B cell (primary cell): ENCODE results near the gene GORASP1. TPM values are rescaled to one million over a fixed set of nuclear protein-coding genes. Genes with fewer than 3 reads are reported as not detected.

Experiments used
- ATAC-seq: fragments of 200-7000 bp; cut with Tn5 transposase; one replicate; pipeline ENCODE4 v1.10.0; 2021; ENCODE audit warnings: low read depth, mild to moderate bottlenecking, moderate number of reproducible peaks, moderate library complexity
- CTCF ChIA-PET: fragments of 350-600 bp; sonication (Branson Sonifier 250); formaldehyde crosslinking; loops from one replicate; lab custom pipeline; 2021; ENCODE audit warnings: antibody characterized with exemption, inconsistent platforms; lab: Charles Lee
- POLR2A ChIA-PET: fragments of 350-600 bp; sonication (Branson Sonifier 250); formaldehyde crosslinking; loops from one replicate; lab custom pipeline; 2021; ENCODE audit warnings: antibody characterized with exemption; lab: Charles Lee
- DNase-seq: peaks from one replicate; pipeline ENCODE4 v3.0.0; 2013
- H2AFZ ChIP-seq: 2 replicates; pipeline ENCODE4 v1.6.1; 2012; ENCODE audit warnings: mild to moderate bottlenecking, low read depth, low read length; ENCODE audit not compliant: insufficient read depth, poor library complexity, severe bottlenecking
- H3K27ac ChIP-seq, 2 donors: 1 replicate in 1 of 2; 2 replicates in 1 of 2; pipeline ENCODE4 v1.5.1; 2012 to 2013; ENCODE audit warnings: low read length in 2 of 2, mild to moderate bottlenecking in 2 of 2, moderate library complexity in 1 of 2
- H3K27me3 ChIP-seq, 4 experiments: fragments of 200-600 bp in 1 of 4; sonication (generic) in 1 of 4; replicated peaks in 1 of 4; 1 replicate in 2 of 4; 2 replicates in 2 of 4; pipeline versions ENCODE4 v1.6.1 to v1.7.0; 2013 to 2016; ENCODE audit warnings: low read length in 3 of 4, mild to moderate bottlenecking in 2 of 4, mixed read lengths in 1 of 4, moderate library complexity in 1 of 4; ENCODE audit not compliant: insufficient read depth in 4 of 4, control insufficient read depth in 3 of 4; ENCODE audit errors: control extremely low read depth in 1 of 4
- H3K36me3 ChIP-seq, 2 experiments: replicated peaks in 1 of 2; 1 replicate in 1 of 2; 2 replicates in 1 of 2; pipeline versions ENCODE4 v1.6.1 to v1.7.1; 2013; ENCODE audit warnings: low read length in 1 of 2; ENCODE audit not compliant: insufficient read depth in 2 of 2, control insufficient read depth in 1 of 2; ENCODE audit errors: control extremely low read depth in 1 of 2, extremely low read depth in 1 of 2
- H3K4me1 ChIP-seq, 2 donors: fragments of 200-600 bp in 1 of 2; sonication (generic) in 1 of 2; 1 replicate in 1 of 2; 2 replicates in 1 of 2; pipeline versions ENCODE4 v1.5.1 to v1.6.1; 2013 to 2017; ENCODE audit warnings: low read length in 2 of 2; ENCODE audit not compliant: control insufficient read depth in 2 of 2, insufficient read depth in 2 of 2
- H3K4me2 ChIP-seq: replicated peaks from 2 replicates; pipeline ENCODE3; 2012; ENCODE audit warnings: mild to moderate bottlenecking, low read depth, low read length; ENCODE audit not compliant: poor library complexity, severe bottlenecking
- H3K4me3 ChIP-seq, 5 experiments: fragments of 200-600 bp in 1 of 5; sonication (generic) in 1 of 5; 1 replicate in 3 of 5; 2 replicates in 2 of 5; pipeline versions ENCODE4 v1.5.1 to v1.7.0; 2011 to 2016; ENCODE audit warnings: low read length in 4 of 5, mild to moderate bottlenecking in 4 of 5, low read depth in 2 of 5, control low read depth in 1 of 5, moderate library complexity in 1 of 5; ENCODE audit not compliant: insufficient read depth in 1 of 5; ENCODE audit errors: control extremely low read depth in 1 of 5, extremely low read depth in 1 of 5
- H3K79me2 ChIP-seq: fragments of 200-600 bp; sonication (generic); one replicate; pipeline ENCODE4 v1.6.0; 2016; ENCODE audit warnings: low read length; ENCODE audit not compliant: control insufficient read depth, insufficient read depth
- H3K9ac ChIP-seq: fragments of 200-600 bp; sonication (generic); 2 replicates; pipeline ENCODE4 v1.6.1; 2017; ENCODE audit warnings: mild to moderate bottlenecking, low read length, moderate library complexity
- H3K9me3 ChIP-seq, 3 donors: one replicate each; pipeline versions ENCODE4 v1.6.1 to v1.7.1; 2013; ENCODE audit warnings: low read length in 2 of 3; ENCODE audit not compliant: control insufficient read depth in 2 of 3, insufficient read depth in 1 of 3; ENCODE audit errors: control extremely low read depth in 1 of 3
- H4K20me1 ChIP-seq: 2 replicates; pipeline ENCODE4 v1.6.0; 2012; ENCODE audit warnings: mild to moderate bottlenecking, low read length; ENCODE audit not compliant: insufficient read depth, control insufficient read depth, poor library complexity, severe bottlenecking
- H3K27ac Mint-ChIP-seq: one replicate; pipeline ENCODE4 v1.8.0; 2021; ENCODE audit warnings: mixed read lengths
- H3K27me3 Mint-ChIP-seq: one replicate; pipeline ENCODE4 v1.8.0; 2021; ENCODE audit warnings: mixed read lengths
- H3K4me1 Mint-ChIP-seq: one replicate; pipeline ENCODE4 v1.8.0; 2021; ENCODE audit warnings: mixed read lengths
- H3K4me3 Mint-ChIP-seq: one replicate; pipeline ENCODE4 v1.8.0; 2021; ENCODE audit warnings: mixed read lengths
- H3K9me3 Mint-ChIP-seq: one replicate; pipeline ENCODE4 v1.8.0; 2022; ENCODE audit warnings: mixed read lengths; ENCODE audit not compliant: insufficient read depth
- EZH2 ChIP-seq: IDR thresholded peaks from 2 replicates; pipeline ENCODE4 v1.6.1; 2012; ENCODE audit warnings: borderline replicate concordance, low read depth, mild to moderate bottlenecking, moderate library complexity, low read length; ENCODE audit not compliant: insufficient read depth, poor library complexity, severe bottlenecking
- WGBS: methylation state at CpG from one replicate; pipeline ENCODE4 v1.1.5; 2013; ENCODE audit warnings: missing lambda C conversion rate; ENCODE audit not compliant: insufficient coverage; 5-methylcytosine and 5-hydroxymethylcytosine counted together
- intact Hi-C: fragments of 100-400 bp; cut with micrococcal nuclease; formaldehyde crosslinking; loops from one replicate; pipeline ENCODE4 v1.10.0; 2022
- polyA plus RNA-seq: library from polyadenylated mRNA; depleted of rRNA; stranded (reverse); fragments of >200 nt; gene quantifications from 2 replicates; pipeline ENCODE4 v1.2.3, GENCODE V29; 2012
- total RNA-seq, 2 donors: library from RNA; stranded (reverse); fragments of 120-200 nt in 1 of 2; gene quantifications; 1 replicate in 1 of 2; 2 replicates in 1 of 2; pipeline versions ENCODE4 v1.2.3 to v1.2.4, GENCODE V29; 2013 to 2022
- TF ChIP-seq, protein P1 (sequence below): fragments of 200-600 bp; IDR thresholded peaks from one replicate; pipeline ENCODE4 v1.8.0; 2022; ENCODE audit warnings: antibody characterized with exemption, mild to moderate bottlenecking

Gene GORASP1
- total and polyA plus RNA-seq, 2 donors (not counting 1 experiment from before 2014, with no cell fraction given), result 81.7 to 84.0 TPM

DNA sequence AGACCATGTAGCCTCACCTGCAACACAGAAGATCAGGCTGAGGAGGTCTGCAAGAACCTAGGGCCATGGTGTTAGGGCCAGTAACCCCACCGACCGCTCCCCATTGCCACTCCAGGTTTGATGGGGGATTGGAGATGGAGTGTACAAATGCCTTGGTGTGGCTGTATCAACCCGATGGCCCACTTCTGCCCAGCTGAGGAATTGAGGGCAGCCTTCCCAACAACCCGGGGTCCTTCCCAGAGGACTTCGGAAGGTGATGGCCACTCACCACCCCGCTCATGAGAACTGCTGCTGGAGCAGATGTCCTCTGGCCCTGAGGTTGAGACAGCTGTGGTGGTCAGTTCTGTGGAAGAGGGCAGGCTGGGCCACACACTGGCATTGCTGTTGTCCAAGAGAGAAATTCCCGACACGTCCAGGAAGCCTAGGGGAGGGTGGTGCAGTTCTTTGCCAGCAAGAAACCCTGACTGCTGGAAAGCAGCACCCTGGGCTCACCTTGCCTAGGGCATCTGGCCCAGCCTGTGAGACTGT is 8.9 kb downstream of the GORASP1 start:
- peaks cover 0 to 74% of the 10 kb centered on the region in 2 experiments for H3K36me3 ChIP-seq
- H3K4me2 ChIP-seq, result no peak overlapping the region
- ATAC-seq (no peak), DNase-seq (no peak)
- H3K4me1 ChIP-seq, result peaks cover 0 to 14% of the 10 kb centered on the region in 2 donors
- intact Hi-C loops, result no loop called here
- ChIA-PET CTCF (interaction anchor here (1.2 to 1.6 kb wide), 3 partner anchors 68 to 92 kb away, joined by 3 to 4 read pairs (median 3); no protein-coding TSS in a partner anchor), POLR2A (no interaction called here)
- H3K4me3 ChIP-seq, result no peak overlapping the region
- Mint-ChIP-seq H3K4me1 (peaks cover 22% of the 10 kb centered on the region), H3K27me3 (no peaks in the 10 kb centered on the region), H3K4me3 (no peak overlapping the region), H3K9me3 (no peaks in the 10 kb centered on the region), H3K27ac (no peak overlapping the region)
- no peaks in the 10 kb centered on the region for H3K9me3 ChIP-seq
- peaks cover 13% of the 10 kb centered on the region for H3K79me2 ChIP-seq
- WGBS, result 99% methylated on average over 6 of the region's 8 CpGs
- peaks cover 36% of the 10 kb centered on the region for H4K20me1 ChIP-seq
- no peaks in the 10 kb centered on the region for H3K27me3 ChIP-seq
- TF ChIP-seq EZH2, result no peak
- TF ChIP-seq, protein P1, sequence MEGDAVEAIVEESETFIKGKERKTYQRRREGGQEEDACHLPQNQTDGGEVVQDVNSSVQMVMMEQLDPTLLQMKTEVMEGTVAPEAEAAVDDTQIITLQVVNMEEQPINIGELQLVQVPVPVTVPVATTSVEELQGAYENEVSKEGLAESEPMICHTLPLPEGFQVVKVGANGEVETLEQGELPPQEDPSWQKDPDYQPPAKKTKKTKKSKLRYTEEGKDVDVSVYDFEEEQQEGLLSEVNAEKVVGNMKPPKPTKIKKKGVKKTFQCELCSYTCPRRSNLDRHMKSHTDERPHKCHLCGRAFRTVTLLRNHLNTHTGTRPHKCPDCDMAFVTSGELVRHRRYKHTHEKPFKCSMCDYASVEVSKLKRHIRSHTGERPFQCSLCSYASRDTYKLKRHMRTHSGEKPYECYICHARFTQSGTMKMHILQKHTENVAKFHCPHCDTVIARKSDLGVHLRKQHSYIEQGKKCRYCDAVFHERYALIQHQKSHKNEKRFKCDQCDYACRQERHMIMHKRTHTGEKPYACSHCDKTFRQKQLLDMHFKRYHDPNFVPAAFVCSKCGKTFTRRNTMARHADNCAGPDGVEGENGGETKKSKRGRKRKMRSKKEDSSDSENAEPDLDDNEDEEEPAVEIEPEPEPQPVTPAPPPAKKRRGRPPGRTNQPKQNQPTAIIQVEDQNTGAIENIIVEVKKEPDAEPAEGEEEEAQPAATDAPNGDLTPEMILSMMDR, result no peak
- H3K9ac ChIP-seq, result no peak overlapping the region
- no peak overlapping the region for H2AFZ ChIP-seq
- no peak overlapping the region for H3K27ac ChIP-seq

DNA sequence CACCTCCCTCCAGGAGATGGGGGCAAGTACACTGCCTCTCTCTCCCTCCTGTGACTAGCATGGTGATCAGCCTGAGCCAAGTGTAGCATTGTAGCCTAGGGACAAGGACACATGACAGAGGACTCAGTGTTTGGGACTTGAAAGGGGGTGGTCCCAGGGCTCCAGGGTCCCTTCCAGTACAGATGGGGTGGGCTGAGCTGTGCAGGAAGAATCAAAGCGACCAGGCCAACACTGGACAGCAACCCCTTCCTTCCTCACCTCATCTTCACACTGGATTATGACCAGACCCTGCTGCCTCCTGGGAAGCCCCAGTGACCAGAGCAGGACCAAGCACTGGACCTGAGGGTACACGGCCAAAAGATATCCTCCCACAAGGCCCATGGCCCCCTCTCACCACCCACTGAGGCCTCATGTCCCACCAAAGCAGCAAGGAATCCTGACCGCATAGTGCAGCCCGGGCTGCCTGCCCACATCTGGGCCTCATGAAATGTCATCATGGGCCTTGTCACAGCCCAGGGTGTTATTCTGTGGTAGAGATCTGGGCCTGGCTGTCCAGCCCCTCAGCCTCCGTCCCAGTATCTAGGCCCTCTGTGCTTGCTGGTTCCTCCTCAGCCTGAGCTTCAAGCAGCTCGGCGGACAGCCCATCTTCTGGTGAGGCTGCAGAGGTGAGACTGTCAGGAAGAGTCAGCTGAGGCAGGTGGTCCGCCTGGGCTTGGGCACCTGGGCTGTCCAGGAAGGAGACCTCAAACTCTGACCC is 9.5 kb downstream of the GORASP1 start:
- Histone ChIP-seq H3K27ac (no peak overlapping the region), H3K79me2 (peaks cover 10% of the 10 kb centered on the region), H3K4me1 (peaks cover 0 to 10% of the 10 kb centered on the region in 2 donors), H2AFZ (no peak overlapping the region), H3K27me3 (no peaks in the 10 kb centered on the region), H3K4me2 (no peak overlapping the region), H3K36me3 (peaks cover 0 to 75% of the 10 kb centered on the region in 2 experiments), H4K20me1 (peaks cover 35% of the 10 kb centered on the region), H3K4me3 (no peak overlapping the region), H3K9ac (no peak overlapping the region), H3K9me3 (no peaks in the 10 kb centered on the region)
- ChIA-PET CTCF (interaction anchor here (1.2 to 1.3 kb wide), 3 partner anchors 68 to 190 kb away, joined by 3 read pairs; no protein-coding TSS in a partner anchor), POLR2A (no interaction called here)
- H3K27me3 Mint-ChIP-seq, result no peaks in the 10 kb centered on the region
- no peaks in the 10 kb centered on the region for H3K9me3 Mint-ChIP-seq
- no peak overlapping the region for H3K4me3 Mint-ChIP-seq
- intact Hi-C loops, result no loop called here
- ATAC-seq (no peak), DNase-seq (no peak)
- peaks cover 16% of the 10 kb centered on the region for H3K4me1 Mint-ChIP-seq
- peak overlapping the region; percentile 50 for H3K27ac Mint-ChIP-seq
- TF ChIP-seq, protein P1, result no peak
- TF ChIP-seq EZH2, result no peak
- 96% methylated on average over 8 of the region's 8 CpGs for WGBS
